SH-SY5Y (cell line): ENCODE measurements around the gene COL18A1.

Experiments
- GATA2 ChIP-seq: IDR thresholded peaks from 2 replicates; pipeline ENCODE4 v1.6.1; 2011; ENCODE audit warnings: mild to moderate bottlenecking, low read depth, low read length
- GATA3 ChIP-seq: IDR thresholded peaks from 2 replicates; pipeline ENCODE4 v1.6.1; 2011; ENCODE audit warnings: low read depth, mild to moderate bottlenecking, low read length, moderate library complexity

Gene COL18A1

GRCh38 chr21:45494851-45495680 lies 90.1 kb downstream of the COL18A1 start:
- TF ChIP-seq GATA3 (no peak), GATA2 (no peak)

- TF ChIP-seq GATA3 (no peak), GATA2 (no peak)
Observed at GRCh38 chr21:45496151-45496967, 91.4 kb downstream of the COL18A1 start.

DNA sequence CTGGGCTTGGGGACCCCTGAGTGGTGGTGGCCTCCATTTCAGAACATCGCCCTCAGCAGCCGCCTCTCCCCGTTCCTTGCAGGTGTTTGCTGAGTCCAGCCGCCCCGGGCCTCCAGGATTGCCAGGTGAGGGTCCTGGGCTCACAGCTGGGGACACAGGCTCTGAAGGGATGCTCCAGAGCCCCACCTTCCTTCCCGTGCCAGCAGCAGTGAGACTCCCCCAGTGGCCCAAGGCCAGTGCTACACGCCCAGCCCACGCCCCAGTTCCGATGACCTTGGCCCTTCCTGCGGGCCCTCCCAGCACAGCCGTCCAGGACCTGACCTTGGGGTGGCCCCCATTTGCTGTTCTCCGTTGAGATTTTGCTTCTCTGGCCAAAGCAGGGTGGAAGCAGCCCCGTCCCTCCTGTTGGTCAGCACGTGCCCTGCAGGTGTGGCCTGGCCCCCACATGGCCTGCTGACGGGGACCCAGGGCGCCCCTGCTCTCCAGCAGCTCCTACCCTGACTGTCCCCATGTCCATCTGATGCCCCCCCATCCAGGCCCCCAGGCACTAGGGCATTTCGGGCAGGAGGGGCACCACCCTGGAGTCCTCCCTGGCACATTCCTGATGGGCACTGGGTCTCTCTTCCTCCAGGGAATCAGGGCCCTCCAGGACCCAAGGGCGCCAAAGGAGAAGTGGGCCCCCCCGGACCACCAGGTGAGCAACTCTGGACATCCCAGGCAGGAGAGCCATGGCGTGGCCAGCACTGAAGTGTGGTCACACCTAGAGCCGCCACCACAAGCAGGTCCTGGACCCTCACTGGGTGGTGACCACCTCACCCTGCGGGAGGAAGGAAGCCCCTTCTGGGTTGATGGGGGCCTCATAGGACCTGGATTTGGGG lies 92.2 kb downstream of the COL18A1 start:
- TF ChIP-seq GATA2 (no peak), GATA3 (no peak)

- TF ChIP-seq GATA3 (no peak), GATA2 (no peak)
Observed at GRCh38 chr21:45497846-45498645, 93.1 kb downstream of the COL18A1 start.

- TF ChIP-seq GATA2 (no peak), GATA3 (no peak)
Observed at GRCh38 chr21:45498646-45499000, 93.7 kb downstream of the COL18A1 start.

DNA sequence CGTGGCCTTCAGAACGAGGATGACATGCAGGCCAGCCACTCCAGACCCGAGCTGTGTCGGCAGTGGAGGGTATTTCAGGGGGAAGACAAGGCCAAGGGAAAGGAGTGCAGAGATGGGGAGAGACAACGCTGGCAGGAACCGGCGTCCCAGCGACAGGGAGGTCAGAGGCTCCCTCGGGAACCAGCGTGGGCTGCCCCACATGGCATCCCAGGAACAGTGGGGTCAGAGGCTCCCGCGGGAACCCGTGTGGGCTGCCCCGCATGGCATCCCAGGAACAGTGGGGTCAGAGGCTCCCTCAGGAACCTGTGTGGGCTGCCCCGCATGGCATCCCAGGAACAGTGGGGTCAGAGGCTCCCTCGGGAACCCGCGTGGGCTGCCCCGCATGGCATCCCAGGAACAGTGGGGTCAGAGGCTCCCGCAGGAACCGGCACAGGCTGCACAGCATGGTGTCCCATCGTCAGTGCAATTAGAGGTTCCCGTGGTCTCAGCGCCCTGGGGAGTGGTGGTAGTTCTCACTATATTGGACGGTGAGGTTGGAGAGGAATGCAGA lies 94.3 kb downstream of the COL18A1 start:
- TF ChIP-seq GATA2 (no peak), GATA3 (no peak)

DNA sequence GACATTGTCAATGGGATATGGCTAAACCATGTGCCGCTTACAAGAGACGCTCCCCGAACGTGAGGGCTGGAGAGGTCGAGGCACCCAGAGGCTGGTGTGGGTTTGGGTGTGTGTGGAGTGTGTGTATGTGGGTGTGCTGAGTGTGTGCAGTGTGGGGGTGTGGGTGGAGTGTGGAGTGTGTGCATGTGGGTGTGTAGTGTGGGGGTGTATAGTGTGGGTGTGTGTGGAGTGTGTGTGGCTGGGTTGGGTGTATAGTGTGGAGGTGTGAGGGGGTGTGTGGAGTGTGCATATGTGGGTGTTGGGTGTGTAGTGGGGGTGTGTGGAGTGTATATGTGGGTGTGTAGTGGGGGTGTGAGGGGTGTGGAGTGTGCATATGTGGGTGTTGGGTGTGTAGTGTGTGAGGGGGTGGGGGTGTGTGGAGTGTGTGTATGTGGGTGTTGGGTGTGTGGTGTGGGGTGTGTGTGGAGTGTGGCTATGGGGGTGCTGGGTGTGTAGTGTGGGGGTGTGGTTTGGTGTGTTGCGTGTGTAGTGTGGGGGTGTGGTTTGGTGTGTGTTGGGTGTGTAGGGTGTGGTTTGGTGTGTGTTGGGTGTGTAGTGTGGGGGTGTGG lies 95.1 kb downstream of the COL18A1 start:
- TF ChIP-seq GATA3, result no peak

- TF ChIP-seq GATA3, result no peak
- no peak for TF ChIP-seq GATA2
Observed at GRCh38 chr21:45502006-45502345, 97.0 kb downstream of the COL18A1 start.

GRCh38 chr21:45502600-45502999 lies 97.6 kb downstream of the COL18A1 start:
- no peak for TF ChIP-seq GATA3
- no peak for TF ChIP-seq GATA2

- TF ChIP-seq GATA3, result no peak
- TF ChIP-seq GATA2, result no peak
Observed at GRCh38 chr21:45504021-45504515, 99.1 kb downstream of the COL18A1 start.

- TF ChIP-seq GATA2, result no peak
- TF ChIP-seq GATA3, result no peak
Observed at GRCh38 chr21:45504516-45505415, 99.8 kb downstream of the COL18A1 start.
